Erythroblast (primary cell): ENCODE data around the gene PKN1.

Experiments
- DNase-seq, 2 experiments: peaks; one replicate each; lab custom pipeline; 2025; lab: John Stamatoyannopoulos, UW
- GATA1 ChIP-seq: IDR thresholded peaks from 2 replicates; pipeline ENCODE4 v1.6.1; 2011; ENCODE audit warnings: low read depth, mild to moderate bottlenecking, control low read depth, low read length, moderate library complexity
- POLR2A ChIP-seq: IDR thresholded peaks from 2 replicates; pipeline ENCODE4 v1.6.1; 2011; ENCODE audit warnings: mild to moderate bottlenecking, low read length

The PKN1 gene

DNA sequence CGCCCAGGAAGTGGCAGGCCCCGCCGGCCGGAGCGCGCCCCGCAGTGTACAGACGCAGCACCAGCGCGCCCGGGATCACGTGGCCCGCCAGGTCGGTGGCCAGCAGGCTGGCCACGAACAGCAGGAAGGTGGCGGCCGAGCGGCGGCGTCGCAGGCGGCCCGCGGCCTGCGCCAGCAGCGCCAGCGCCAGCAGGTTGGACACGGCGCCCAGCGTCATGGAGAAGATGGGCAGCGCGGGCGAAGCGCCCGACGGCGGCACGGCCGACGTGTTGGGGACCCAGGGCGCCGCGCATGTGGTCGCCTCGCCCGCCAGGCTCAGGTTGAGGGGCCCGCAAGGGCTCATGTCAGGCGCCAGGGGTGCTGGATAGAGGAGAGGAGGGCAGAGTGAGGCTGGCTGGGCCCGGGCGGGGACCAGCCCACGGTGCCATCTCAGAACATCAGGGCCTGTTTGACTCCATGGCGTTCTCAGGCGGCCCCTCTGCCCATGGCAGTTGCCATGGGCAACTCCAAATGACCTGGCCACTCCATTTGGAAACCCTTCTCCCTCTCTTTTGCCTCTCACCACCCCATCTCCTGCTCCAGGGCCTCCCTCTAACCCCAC, 41.0 kb downstream of the PKN1 start:
- no peak for TF ChIP-seq POLR2A
- DNase-seq, result no peak

- no peak for TF ChIP-seq GATA1
- TF ChIP-seq POLR2A, result no peak
- no peak for DNase-seq
These were observed 41.7 kb downstream of the PKN1 start for GRCh38 chr19:14474827-14475226.

DNA sequence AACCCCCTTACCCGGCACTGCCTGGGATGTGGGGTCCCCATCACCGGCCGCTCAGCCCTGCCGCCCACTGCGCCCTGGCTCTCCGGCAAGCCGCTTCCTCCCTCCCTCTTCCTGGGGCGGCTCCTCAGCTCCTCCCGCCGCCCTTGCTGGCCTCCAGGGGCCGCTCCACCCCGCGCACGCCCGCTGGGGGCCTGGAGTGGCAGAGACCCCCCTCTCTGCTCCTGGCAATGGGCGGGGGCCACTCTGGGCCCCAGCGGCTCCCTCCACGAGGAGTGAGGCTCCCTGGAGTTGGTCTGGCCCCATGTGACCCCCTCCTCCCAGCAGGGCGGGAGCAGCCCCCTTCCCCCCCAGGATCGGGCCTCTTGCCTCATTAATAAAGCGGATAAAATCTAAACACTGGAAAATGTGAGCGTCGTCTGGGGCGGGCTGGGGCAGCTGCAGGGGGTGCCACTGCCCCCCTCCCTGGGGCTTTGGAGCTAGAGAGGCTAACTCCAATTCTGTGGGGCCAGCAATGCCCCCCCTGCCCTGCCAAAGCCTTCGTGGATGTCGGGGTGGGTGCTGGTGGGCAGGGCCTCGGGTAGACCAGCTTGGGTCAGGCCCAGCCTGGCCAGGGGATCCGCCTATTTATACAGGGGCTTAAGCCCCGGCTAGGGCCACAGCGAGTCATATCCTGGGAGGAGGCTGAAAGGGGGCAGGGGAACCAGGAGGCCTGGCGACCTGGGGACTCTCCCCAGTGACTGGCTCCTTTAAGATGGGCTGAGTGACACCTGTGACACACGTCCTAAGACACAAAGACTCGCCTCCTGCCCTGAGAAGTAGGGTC, 42.4 kb downstream of the PKN1 start, which contains the start of gene PTGER1:
Gene PTGER1, minus strand, starts transcription at position 104 of the 823 bp plus-strand sequence. CDS start 1,034 bp downstream, outside the sequence.
- DNase-seq, result peak; percentile 22 to 42

DNA sequence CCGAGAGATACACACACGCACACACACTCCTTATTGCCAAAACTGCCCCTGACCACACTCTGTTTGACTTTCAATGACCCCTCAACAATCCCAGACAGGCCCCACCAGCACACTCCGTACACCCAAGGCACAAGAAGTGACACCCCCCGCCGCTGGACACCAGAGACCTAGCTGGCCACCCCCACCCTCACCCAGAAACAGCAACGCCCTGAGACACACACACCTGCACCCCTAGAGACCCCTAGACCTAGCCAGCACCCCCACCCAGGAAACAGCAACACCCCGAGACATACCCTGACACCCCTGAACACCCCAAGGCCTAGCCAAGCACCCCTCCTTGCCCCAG, 43.2 kb downstream of the PKN1 start:
- TF ChIP-seq POLR2A, result no peak
- TF ChIP-seq GATA1, result no peak
- no peak for DNase-seq

More for the DNA sequence above, 42.4 kb downstream of the PKN1 start, which contains the start of gene PTGER1:
- no peak for TF ChIP-seq GATA1
- no peak for TF ChIP-seq POLR2A

GRCh38 chr19:14476673-14477401, 43.7 kb downstream of the PKN1 start:
- no peak for TF ChIP-seq POLR2A
- no peak for TF ChIP-seq GATA1
- DNase-seq, result peak; percentile 57 to 77

DNA sequence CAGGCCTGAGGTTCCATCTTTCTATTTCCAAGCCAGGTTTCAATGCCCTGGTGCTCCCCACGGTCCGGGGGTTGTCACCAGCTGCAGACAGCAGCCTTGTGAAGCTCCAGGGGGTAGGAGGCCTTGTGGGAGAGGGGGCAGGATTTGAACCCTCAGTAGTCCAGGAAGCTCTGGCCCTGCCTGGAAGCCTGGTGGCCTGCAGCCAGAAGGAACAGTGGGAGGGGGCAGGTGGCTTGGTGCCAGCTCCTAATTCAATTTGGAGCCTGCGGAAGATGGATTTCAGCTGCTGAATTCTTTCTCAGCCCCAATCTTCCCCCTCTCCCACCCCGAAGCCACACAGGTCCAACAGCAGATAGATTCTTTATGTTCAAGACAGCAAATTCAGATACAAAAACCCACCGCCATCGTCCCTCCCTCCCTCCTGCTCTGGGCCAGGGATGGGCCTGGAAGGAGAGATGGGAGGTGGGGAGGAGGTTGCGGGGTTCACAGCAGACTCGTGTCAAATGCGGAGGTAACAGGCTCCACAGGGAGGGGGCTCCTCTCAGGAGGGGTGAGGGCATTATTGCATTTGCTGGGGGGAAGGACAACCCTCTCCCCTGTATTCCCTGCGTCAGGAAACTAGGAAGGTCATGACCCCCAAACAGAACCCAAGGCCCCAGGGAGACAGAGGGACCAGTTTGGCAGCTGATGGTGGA, 44.5 kb downstream of the PKN1 start:
- TF ChIP-seq POLR2A, result no peak
- no peak for TF ChIP-seq GATA1
- DNase-seq, result no peak

DNA sequence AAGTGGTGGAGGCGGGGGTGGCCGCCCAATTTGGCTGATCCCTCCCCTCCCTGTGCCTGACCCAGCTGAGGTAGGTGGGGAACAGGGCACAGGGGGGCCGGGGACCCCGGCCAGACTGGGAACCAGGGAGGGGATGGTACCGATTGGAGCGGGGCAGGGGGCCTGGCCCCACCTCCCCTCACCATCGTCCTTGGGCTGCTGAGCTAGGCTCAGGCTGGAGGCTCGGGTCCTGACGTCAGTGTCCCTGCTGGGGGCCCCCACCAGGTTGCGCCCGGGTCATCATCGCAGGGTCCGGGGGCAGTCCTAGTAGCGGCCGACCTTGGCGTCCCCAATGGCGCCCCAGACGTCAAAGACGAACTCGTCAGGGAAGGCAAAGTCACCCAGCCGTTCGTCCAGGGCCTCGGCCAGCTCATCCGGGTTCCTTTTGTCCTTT, 45.0 kb downstream of the PKN1 start:
- DNase-seq, result no peak
- TF ChIP-seq POLR2A, result no peak
- TF ChIP-seq GATA1, result no peak

- TF ChIP-seq GATA1 (no peak), POLR2A (no peak)
- DNase-seq, result no peak
These were observed 46.3 kb downstream of the PKN1 start for GRCh38 chr19:14479309-14479974.

DNA sequence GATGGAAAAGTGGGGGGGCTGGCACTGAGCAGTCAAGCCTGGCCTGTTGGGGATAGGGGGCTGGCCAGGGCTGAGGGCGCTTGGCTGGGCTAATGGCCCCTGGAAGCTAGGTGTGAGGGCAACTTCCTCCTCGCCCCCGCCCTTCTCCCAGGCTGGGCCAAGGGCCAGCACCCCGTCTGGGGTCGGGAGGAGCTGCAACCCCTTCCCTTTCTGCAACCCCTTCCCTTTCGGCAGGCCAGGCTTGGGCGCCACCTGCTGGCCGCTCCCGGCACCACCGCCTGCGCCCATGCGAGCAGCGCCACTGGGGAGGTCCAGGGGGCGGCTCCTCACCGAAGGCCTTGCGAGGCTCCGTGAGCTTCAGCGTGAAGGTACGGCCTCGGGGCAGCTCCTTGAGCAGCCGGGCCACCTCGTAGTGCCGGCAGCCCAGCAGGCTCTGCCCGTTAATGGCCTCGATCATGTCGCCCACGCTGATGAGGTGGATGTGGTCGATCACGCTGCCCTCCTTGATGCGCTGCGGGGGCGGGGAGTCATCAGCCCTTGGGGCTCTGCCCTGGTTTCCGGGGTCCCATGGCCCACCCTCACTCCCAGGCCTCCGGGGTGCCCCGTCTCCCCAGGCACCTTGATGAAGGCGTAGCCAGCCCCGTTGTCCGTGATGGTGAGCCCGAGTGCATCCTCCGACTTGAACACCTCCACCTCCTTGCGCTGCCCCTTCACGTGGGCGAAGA, 47.0 kb downstream of the PKN1 start:
- TF ChIP-seq GATA1, result no peak
- TF ChIP-seq POLR2A, result no peak
- DNase-seq, result peak; percentile 57 to 77

GRCh38 chr19:14480700-14481079, 47.6 kb downstream of the PKN1 start:
- DNase-seq, result no peak
- no peak for TF ChIP-seq GATA1
- no peak for TF ChIP-seq POLR2A

GRCh38 chr19:14482172-14482941, 49.3 kb downstream of the PKN1 start:
- no peak for TF ChIP-seq GATA1
- no peak for TF ChIP-seq POLR2A
- peak; percentile 15 to 21 for DNase-seq
